HepG2 (cell line): Measurements from ENCODE around the gene AGBL3. TPM values are rescaled to one million over a fixed set of nuclear protein-coding genes. Genes with fewer than 3 reads are reported as not detected.

ENCODE experiments used
- ATF7-NPFF ChIP-seq: sonication (generic); formaldehyde crosslinking; IDR thresholded peaks from 2 replicates; pipeline ENCODE4 v1.8.1; 2023; ENCODE audit warnings: mild to moderate bottlenecking, low read depth, missing genetic modification reagents, moderate library complexity
- CBX2 ChIP-seq, 2 experiments: fragments of 200-600 bp in 1 of 2; sonication (generic); formaldehyde crosslinking in 1 of 2; IDR thresholded peaks; 2 replicates each; pipeline versions ENCODE4 v1.7.0 to v1.8.1; 2018 to 2022; ENCODE audit warnings: low read depth in 2 of 2, low read length in 1 of 2, mild to moderate bottlenecking in 1 of 2, missing genetic modification reagents in 1 of 2
- ELF3 ChIP-seq: IDR thresholded peaks from 2 replicates; pipeline ENCODE4 v1.6.1; 2016; ENCODE audit warnings: missing genetic modification reagents, missing compliant biosample characterization
- GATAD1 ChIP-seq: IDR thresholded peaks from 2 replicates; pipeline ENCODE4 v1.6.1; 2016; ENCODE audit warnings: missing genetic modification reagents, missing compliant biosample characterization
- HNF1B ChIP-seq: sonication (generic); formaldehyde crosslinking; IDR thresholded peaks from 2 replicates; pipeline ENCODE4 v1.5.1; 2020; ENCODE audit warnings: mild to moderate bottlenecking, moderate library complexity, missing genetic modification reagents
- HNRNPK ChIP-seq: fragments of 200-400 bp; formaldehyde crosslinking; IDR thresholded peaks from 2 replicates; pipeline ENCODE4 v1.6.1; 2018; ENCODE audit warnings: low read length, low read depth, moderate library complexity, mild to moderate bottlenecking; ENCODE audit not compliant: poor library complexity, severe bottlenecking
- ISL2 ChIP-seq: sonication (generic); formaldehyde crosslinking; IDR thresholded peaks from 2 replicates; pipeline ENCODE4 v1.5.0; 2020; ENCODE audit warnings: missing genetic modification reagents
- MBD4 ChIP-seq: IDR thresholded peaks from 2 replicates; pipeline ENCODE4 v1.6.1; 2012; ENCODE audit warnings: low read length, inconsistent platforms, borderline replicate concordance
- POGK ChIP-seq: sonication (generic); formaldehyde crosslinking; conservative IDR thresholded peaks from 2 replicates; pipeline ENCODE4 v1.8.0; 2022; ENCODE audit warnings: mild to moderate bottlenecking, moderate library complexity, missing genetic modification reagents
- RARG ChIP-seq: sonication (generic); formaldehyde crosslinking; IDR thresholded peaks from 2 replicates; pipeline ENCODE4 v1.4.0; 2020; ENCODE audit warnings: low read depth, mild to moderate bottlenecking, missing genetic modification reagents
- SIX4 ChIP-seq: sonication (generic); formaldehyde crosslinking; IDR thresholded peaks from 2 replicates; pipeline ENCODE4 v1.4.0; 2020; ENCODE audit warnings: missing genetic modification reagents
- TGIF2 ChIP-seq: IDR thresholded peaks from 2 replicates; pipeline ENCODE4 v1.6.1; 2016; ENCODE audit warnings: control low read depth, missing compliant biosample characterization
- ZBTB37 ChIP-seq: sonication (generic); formaldehyde crosslinking; IDR thresholded peaks from 2 replicates; pipeline ENCODE4 v1.4.0; 2020; ENCODE audit warnings: mild to moderate bottlenecking, missing genetic modification reagents
- ZBTB42 ChIP-seq: sonication (generic); formaldehyde crosslinking; IDR thresholded peaks from 2 replicates; pipeline ENCODE4 v1.5.0; 2020; ENCODE audit warnings: mild to moderate bottlenecking, missing genetic modification reagents
- polyA plus RNA-seq, 8 experiments: library from polyadenylated mRNA; depleted of rRNA in 3 of 8; stranded (reverse) in 7 of 8; unstranded in 1 of 8; fragments of >200 nt; fragmentation: Illumina TruSeq in 4 of 8; extraction: Trizol in 4 of 8; gene quantifications; 2 replicates each; pipeline versions ENCODE4 v1.2.1 to v1.2.3, GENCODE V29; 2011 to 2016; ENCODE audit warnings: low read depth in 4 of 8, missing spikeins in 1 of 8, mixed read lengths in 1 of 8; ENCODE audit not compliant: insufficient read depth in 1 of 8
- total RNA-seq, 5 experiments: library from RNA; depleted of rRNA; stranded (reverse); fragments of >200 nt; fragmentation: Illumina TruSeq; extraction: Trizol; gene quantifications; 2 replicates each; pipeline ENCODE4 v1.2.3, GENCODE V29; 2016; ENCODE audit warnings: low read depth in 1 of 5
- TF ChIP-seq, protein P1 (sequence below): sonication (generic); formaldehyde crosslinking; IDR thresholded peaks from 2 replicates; pipeline ENCODE4 v1.4.0; 2020; ENCODE audit warnings: mild to moderate bottlenecking, low read depth, missing genetic modification reagents
- TF ChIP-seq, protein P2 (sequence below): sonication (generic); formaldehyde crosslinking; IDR thresholded peaks from 2 replicates; pipeline ENCODE4 v1.5.0; 2020; ENCODE audit warnings: missing genetic modification reagents
- TF ChIP-seq, protein P3 (sequence below): sonication (generic); formaldehyde crosslinking; IDR thresholded peaks from 2 replicates; pipeline ENCODE4 v1.8.1; 2022; ENCODE audit warnings: low read depth, mild to moderate bottlenecking, missing genetic modification reagents

AGBL3 gene
- total and polyA plus RNA-seq, 2 of the 13 experiments (the other 11 are each of a cell fraction or from before 2014, with no cell fraction given): 2.2 to 7.2 TPM

DNA sequence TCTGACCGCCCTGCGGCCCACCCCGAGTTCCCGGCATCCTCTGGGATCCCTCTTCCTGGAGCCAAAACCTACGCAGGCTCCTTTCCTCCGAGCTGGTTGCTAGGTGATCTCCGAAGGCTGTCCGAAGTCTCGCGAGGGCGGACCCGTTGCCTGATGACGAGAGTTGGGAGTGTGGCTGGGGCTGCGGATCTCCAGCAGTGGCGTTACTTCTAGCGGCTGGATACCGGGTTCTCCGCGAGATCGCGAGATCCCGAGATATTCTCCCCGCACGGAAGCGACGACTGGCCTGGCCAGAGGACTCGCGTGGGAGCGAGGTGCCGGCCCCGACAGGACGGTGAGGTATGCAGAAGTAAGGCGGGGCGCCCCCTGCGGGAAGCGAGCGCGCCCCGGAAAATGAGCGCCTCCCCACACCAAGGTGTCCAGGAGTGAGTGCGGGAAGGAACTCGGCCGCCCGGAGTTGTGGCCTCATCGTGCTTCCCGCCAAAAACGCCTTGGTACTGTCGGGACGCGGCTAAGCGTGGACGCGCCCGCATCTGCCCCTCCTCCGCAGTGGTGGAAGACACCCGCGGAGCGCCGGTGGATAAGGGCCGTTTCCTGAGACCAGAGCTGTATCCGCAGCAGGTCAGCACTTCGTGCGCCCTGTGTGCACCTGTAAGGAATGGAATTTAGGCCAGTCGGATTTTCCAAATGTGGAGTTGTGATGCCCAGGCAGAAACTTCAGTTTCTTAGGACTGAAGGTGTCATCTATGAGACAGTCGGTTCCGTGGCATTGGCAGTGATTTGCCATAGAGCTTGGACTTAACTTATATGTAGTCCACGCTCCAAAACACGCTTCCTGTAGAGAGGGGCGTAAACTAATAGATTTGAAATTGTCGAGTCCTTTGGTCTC, at the start of gene AGBL3 (continued):
- no peak for TF ChIP-seq MBD4
- TF ChIP-seq ZBTB37 (CRISPR knock-in tag): no peak
- peak; percentile 96 for TF ChIP-seq RARG
- TF ChIP-seq GATAD1 (CRISPR knock-in tag): peak; percentile 67
- TF ChIP-seq, protein P1, sequence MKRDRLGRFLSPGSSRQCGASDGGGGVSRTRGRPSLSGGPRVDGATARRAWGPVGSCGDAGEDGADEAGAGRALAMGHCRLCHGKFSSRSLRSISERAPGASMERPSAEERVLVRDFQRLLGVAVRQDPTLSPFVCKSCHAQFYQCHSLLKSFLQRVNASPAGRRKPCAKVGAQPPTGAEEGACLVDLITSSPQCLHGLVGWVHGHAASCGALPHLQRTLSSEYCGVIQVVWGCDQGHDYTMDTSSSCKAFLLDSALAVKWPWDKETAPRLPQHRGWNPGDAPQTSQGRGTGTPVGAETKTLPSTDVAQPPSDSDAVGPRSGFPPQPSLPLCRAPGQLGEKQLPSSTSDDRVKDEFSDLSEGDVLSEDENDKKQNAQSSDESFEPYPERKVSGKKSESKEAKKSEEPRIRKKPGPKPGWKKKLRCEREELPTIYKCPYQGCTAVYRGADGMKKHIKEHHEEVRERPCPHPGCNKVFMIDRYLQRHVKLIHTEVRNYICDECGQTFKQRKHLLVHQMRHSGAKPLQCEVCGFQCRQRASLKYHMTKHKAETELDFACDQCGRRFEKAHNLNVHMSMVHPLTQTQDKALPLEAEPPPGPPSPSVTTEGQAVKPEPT (CRISPR knock-in tag): peak; percentile 94
- 0 out of 2 replicates have a peak, but pooled peaks have one; percentile 54 for TF ChIP-seq POGK
- peak; percentile 51 for TF ChIP-seq ISL2 (CRISPR knock-in tag)
- TF ChIP-seq ZBTB42: peak; percentile 33; the same call in 1 of the 2 replicates
- TF ChIP-seq, protein P2, sequence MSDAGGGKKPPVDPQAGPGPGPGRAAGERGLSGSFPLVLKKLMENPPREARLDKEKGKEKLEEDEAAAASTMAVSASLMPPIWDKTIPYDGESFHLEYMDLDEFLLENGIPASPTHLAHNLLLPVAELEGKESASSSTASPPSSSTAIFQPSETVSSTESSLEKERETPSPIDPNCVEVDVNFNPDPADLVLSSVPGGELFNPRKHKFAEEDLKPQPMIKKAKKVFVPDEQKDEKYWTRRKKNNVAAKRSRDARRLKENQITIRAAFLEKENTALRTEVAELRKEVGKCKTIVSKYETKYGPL (CRISPR knock-in tag): no peak
- TF ChIP-seq SIX4 (CRISPR knock-in tag): no peak; the same call in 1 of the 2 replicates
- no peak for TF ChIP-seq CBX2 (IDR thresholded peaks at IDR 0.05; ENCODE audit: low read depth, low read length)
- no peak for TF ChIP-seq CBX2 (CRISPR knock-in tag; IDR thresholded peaks at IDR 0.05; ENCODE audit: low read depth)
- peak; percentile 26 for TF ChIP-seq ELF3 (CRISPR knock-in tag)
- TF ChIP-seq, protein P3, sequence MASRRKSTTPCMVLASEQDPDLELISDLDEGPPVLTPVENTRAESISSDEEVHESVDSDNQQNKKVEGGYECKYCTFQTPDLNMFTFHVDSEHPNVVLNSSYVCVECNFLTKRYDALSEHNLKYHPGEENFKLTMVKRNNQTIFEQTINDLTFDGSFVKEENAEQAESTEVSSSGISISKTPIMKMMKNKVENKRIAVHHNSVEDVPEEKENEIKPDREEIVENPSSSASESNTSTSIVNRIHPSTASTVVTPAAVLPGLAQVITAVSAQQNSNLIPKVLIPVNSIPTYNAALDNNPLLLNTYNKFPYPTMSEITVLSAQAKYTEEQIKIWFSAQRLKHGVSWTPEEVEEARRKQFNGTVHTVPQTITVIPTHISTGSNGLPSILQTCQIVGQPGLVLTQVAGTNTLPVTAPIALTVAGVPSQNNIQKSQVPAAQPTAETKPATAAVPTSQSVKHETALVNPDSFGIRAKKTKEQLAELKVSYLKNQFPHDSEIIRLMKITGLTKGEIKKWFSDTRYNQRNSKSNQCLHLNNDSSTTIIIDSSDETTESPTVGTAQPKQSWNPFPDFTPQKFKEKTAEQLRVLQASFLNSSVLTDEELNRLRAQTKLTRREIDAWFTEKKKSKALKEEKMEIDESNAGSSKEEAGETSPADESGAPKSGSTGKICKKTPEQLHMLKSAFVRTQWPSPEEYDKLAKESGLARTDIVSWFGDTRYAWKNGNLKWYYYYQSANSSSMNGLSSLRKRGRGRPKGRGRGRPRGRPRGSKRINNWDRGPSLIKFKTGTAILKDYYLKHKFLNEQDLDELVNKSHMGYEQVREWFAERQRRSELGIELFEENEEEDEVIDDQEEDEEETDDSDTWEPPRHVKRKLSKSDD (CRISPR knock-in tag): peak; percentile 75; the same call in 1 of the 2 replicates
- TF ChIP-seq HNRNPK: no peak
- TF ChIP-seq TGIF2 (CRISPR knock-in tag): peak; percentile 38; the same call in 1 of the 2 replicates
- TF ChIP-seq ATF7-NPFF (CRISPR knock-in tag): peak; percentile 87; the same call in 1 of the 2 replicates
- TF ChIP-seq HNF1B (CRISPR knock-in tag): no peak; the same call in none of the 2 replicates
